Measurements from ENCODE around the gene DICER1.

The DICER1 gene

GRCh38 chr14:95052016-95052585, 105.2 kb downstream of the DICER1 start:
- H3K9ac ChIP-seq (ENCODE audit: low read depth, low read length) = no peak overlapping the region
- H3K9me3 ChIP-seq (ENCODE audit: control insufficient read depth, insufficient read depth, low read length) = no peaks in the 10 kb centered on the region
- H3K36me3 ChIP-seq (ENCODE audit: insufficient read depth, low read length) = no peaks in the 10 kb centered on the region
- no peaks in the 10 kb centered on the region; the same call in 1 of the 2 replicates for H3K4me1 ChIP-seq (ENCODE audit: insufficient read depth, low read length)

- Histone ChIP-seq H3K4me1 (ENCODE audit: insufficient read depth, low read length) (peaks cover 6% of the 10 kb centered on the region; the same call in 1 of the 2 replicates), H3K9ac (ENCODE audit: low read depth, low read length) (no peak overlapping the region), H3K9me3 (ENCODE audit: control insufficient read depth, insufficient read depth, low read length) (no peaks in the 10 kb centered on the region), H3K36me3 (ENCODE audit: insufficient read depth, low read length) (no peaks in the 10 kb centered on the region)
These were observed 107.4 kb downstream of the DICER1 start for GRCh38 chr14:95049952-95050351.

GRCh38 chr14:95048771-95049312, 108.5 kb downstream of the DICER1 start:
- no peaks in the 10 kb centered on the region for H3K9me3 ChIP-seq (ENCODE audit: control insufficient read depth, insufficient read depth, low read length)
- H3K36me3 ChIP-seq (ENCODE audit: insufficient read depth, low read length) = no peaks in the 10 kb centered on the region
- H3K9ac ChIP-seq (ENCODE audit: low read depth, low read length) = no peak overlapping the region
- peaks cover 8% of the 10 kb centered on the region; the same call in 1 of the 2 replicates for H3K4me1 ChIP-seq (ENCODE audit: insufficient read depth, low read length)

GRCh38 chr14:95047754-95048153, 109.6 kb downstream of the DICER1 start:
- no peak overlapping the region for H3K9ac ChIP-seq (ENCODE audit: low read depth, low read length)
- no peaks in the 10 kb centered on the region for H3K9me3 ChIP-seq (ENCODE audit: control insufficient read depth, insufficient read depth, low read length)

GRCh38 chr14:95046711-95047681, 110.3 kb downstream of the DICER1 start:
- no peak overlapping the region for H3K9ac ChIP-seq (ENCODE audit: low read depth, low read length)
- H3K9me3 ChIP-seq (ENCODE audit: control insufficient read depth, insufficient read depth, low read length) = no peaks in the 10 kb centered on the region
- H3K4me1 ChIP-seq (ENCODE audit: insufficient read depth, low read length) = peaks cover 8% of the 10 kb centered on the region; the same call in 1 of the 2 replicates
- no peaks in the 10 kb centered on the region for H3K36me3 ChIP-seq (ENCODE audit: insufficient read depth, low read length)

More at GRCh38 chr14:95047754-95048153, 109.6 kb downstream of the DICER1 start:
- Histone ChIP-seq H3K4me1 (ENCODE audit: insufficient read depth, low read length) (peaks cover 8% of the 10 kb centered on the region; the same call in 1 of the 2 replicates), H3K36me3 (ENCODE audit: insufficient read depth, low read length) (no peaks in the 10 kb centered on the region)

GRCh38 chr14:95045836-95046430, 111.4 kb downstream of the DICER1 start:
- Histone ChIP-seq H3K36me3 (ENCODE audit: insufficient read depth, low read length) (no peaks in the 10 kb centered on the region), H3K4me1 (ENCODE audit: insufficient read depth, low read length) (peaks cover 8% of the 10 kb centered on the region; the same call in 1 of the 2 replicates), H3K9ac (ENCODE audit: low read depth, low read length) (no peak overlapping the region), H3K9me3 (ENCODE audit: control insufficient read depth, insufficient read depth, low read length) (no peaks in the 10 kb centered on the region)

GRCh38 chr14:95045106-95045701, 112.1 kb downstream of the DICER1 start:
- peaks cover 8% of the 10 kb centered on the region; the same call in 1 of the 2 replicates for H3K4me1 ChIP-seq (ENCODE audit: insufficient read depth, low read length)
- H3K36me3 ChIP-seq (ENCODE audit: insufficient read depth, low read length) = no peaks in the 10 kb centered on the region
- no peak overlapping the region for H3K9ac ChIP-seq (ENCODE audit: low read depth, low read length)
- no peaks in the 10 kb centered on the region for H3K9me3 ChIP-seq (ENCODE audit: control insufficient read depth, insufficient read depth, low read length)

GRCh38 chr14:95044463-95045105, 112.7 kb downstream of the DICER1 start:
- Histone ChIP-seq H3K4me1 (ENCODE audit: insufficient read depth, low read length) (peaks cover 8% of the 10 kb centered on the region; the same call in 1 of the 2 replicates), H3K9me3 (ENCODE audit: control insufficient read depth, insufficient read depth, low read length) (no peaks in the 10 kb centered on the region), H3K9ac (ENCODE audit: low read depth, low read length) (no peak overlapping the region), H3K36me3 (ENCODE audit: insufficient read depth, low read length) (no peaks in the 10 kb centered on the region)

- H3K4me1 ChIP-seq (ENCODE audit: insufficient read depth, low read length) = peaks cover 8% of the 10 kb centered on the region; the same call in 1 of the 2 replicates
- H3K9me3 ChIP-seq (ENCODE audit: control insufficient read depth, insufficient read depth, low read length) = no peaks in the 10 kb centered on the region
- H3K9ac ChIP-seq (ENCODE audit: low read depth, low read length) = no peak overlapping the region
- no peaks in the 10 kb centered on the region for H3K36me3 ChIP-seq (ENCODE audit: insufficient read depth, low read length)
These were observed 113.4 kb downstream of the DICER1 start for GRCh38 chr14:95043732-95044462.

- 0 out of 2 replicates have a peak, but pooled peaks cover 8% of the 10 kb centered on the region for H3K4me1 ChIP-seq (ENCODE audit: insufficient read depth, low read length)
- H3K9me3 ChIP-seq (ENCODE audit: control insufficient read depth, insufficient read depth, low read length) = no peaks in the 10 kb centered on the region
These were observed 114.0 kb downstream of the DICER1 start for GRCh38 chr14:95043314-95043713.

GRCh38 chr14:95041477-95042020, 115.8 kb downstream of the DICER1 start:
- H3K36me3 ChIP-seq (ENCODE audit: insufficient read depth, low read length) = no peaks in the 10 kb centered on the region
- no peak overlapping the region for H3K9ac ChIP-seq (ENCODE audit: low read depth, low read length)
- no peaks in the 10 kb centered on the region for H3K9me3 ChIP-seq (ENCODE audit: control insufficient read depth, insufficient read depth, low read length)
- H3K4me1 ChIP-seq (ENCODE audit: insufficient read depth, low read length) = 0 out of 2 replicates have a peak, but pooled peaks cover 8% of the 10 kb centered on the region

More at GRCh38 chr14:95043314-95043713, 114.0 kb downstream of the DICER1 start:
- Histone ChIP-seq H3K9ac (ENCODE audit: low read depth, low read length) (no peak overlapping the region), H3K36me3 (ENCODE audit: insufficient read depth, low read length) (no peaks in the 10 kb centered on the region)

GRCh38 chr14:95040708-95041476, 116.4 kb downstream of the DICER1 start:
- H3K9me3 ChIP-seq (ENCODE audit: control insufficient read depth, insufficient read depth, low read length) = no peaks in the 10 kb centered on the region
- no peaks in the 10 kb centered on the region for H3K36me3 ChIP-seq (ENCODE audit: insufficient read depth, low read length)
- H3K4me1 ChIP-seq (ENCODE audit: insufficient read depth, low read length) = 0 out of 2 replicates have a peak, but pooled peaks cover 8% of the 10 kb centered on the region
- H3K9ac ChIP-seq (ENCODE audit: low read depth, low read length) = no peak overlapping the region

Data from ES-I3 (cell line).